HTR-8/SVneo (cell line): Measurements from ENCODE around the gene DHX15.
A peak's percentile ranks its signal among the peaks of the same experiment; 100 is the strongest.

Experiments used
- DNase-seq: peaks from one replicate; pipeline ENCODE4 v3.0.0; 2011; ENCODE audit warnings: low spot score, mixed read lengths; ENCODE audit not compliant: insufficient read length
- FAIRE-seq: peaks from 2 replicates; lab custom pipeline; 2011; peaks lifted over from hg19 to GRCh38; lab: Jason Lieb, UNC

Gene DHX15

DNA sequence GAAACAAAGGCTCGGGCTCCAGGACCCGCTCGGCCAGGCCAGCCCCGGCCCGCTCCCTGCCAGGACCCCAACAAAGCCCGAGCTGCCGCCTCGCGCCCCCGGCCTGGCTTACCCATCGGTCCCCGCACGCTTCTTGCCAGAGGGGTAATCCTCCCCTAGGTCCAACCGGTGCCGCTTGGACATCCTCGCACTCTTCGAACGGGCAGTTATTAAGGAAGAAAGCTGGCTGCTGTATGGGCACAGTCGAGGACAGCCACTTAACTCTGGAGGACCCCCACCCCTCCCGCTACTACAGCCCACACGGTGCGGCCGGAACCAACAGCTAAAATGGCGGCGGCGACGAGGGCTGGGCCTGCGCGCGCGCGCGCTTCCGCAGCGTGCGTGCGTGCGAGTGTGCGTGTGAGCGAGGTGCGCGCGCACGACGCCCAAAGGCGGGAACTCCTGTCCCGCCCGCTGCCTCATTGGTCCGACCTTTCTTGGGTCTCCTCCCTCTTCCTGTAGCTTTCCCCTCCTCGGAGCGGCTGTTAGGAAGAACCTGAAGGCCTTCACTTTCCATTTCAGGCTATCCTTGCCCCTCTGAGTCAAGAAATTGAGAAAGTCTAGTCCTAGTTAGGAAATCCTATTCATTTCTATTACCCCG, at the start of gene DHX15:
DHX15 (minus strand) TSS at position 344 of the 640 bp plus-strand sequence; CDS start at position 183, 161 bp downstream.
- peak; percentile 98 for FAIRE-seq
- DNase-seq, result peak; percentile 90

DNA sequence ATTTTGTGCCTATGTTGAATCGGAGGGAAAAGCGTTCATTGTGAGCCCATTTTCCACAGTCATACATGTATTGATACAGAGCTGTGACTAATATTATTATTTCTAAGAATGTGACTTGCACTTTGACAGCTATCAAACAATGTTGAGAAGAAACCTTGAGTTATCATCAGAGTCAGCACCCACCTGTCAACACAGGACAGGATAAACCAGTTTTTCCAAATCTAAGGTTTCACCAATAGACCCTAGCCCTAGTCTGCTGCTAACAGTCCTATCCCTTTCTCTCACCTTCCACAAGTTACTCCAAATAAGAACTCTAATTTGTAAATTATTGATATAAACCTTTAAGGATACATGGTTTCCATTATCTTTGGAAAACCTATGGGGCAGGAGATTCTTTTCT, 47.7 kb upstream of the DHX15 start:
- FAIRE-seq, result no peak

DNA sequence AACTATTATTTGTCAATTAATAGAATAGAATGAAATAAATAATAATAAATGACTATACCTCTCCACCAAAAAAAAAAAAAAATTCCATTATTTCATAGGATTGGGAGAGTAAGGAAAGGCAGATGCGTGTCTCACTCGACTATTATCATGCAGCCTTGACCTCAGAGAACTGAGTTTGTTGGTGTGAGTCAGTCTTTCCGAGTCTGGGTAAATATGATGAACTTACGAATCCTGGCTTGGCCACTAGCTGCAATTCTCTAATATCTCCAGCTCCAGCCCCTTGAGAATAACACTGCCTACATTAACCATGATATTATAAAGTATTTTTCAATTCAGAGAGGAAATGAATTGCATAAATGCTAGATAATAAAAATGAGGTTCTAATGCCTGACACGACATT, 46.6 kb upstream of the DHX15 start:
- FAIRE-seq (no peak), DNase-seq (no peak)

More for the DNA sequence above, 47.7 kb upstream of the DHX15 start:
- no peak for DNase-seq

DNA sequence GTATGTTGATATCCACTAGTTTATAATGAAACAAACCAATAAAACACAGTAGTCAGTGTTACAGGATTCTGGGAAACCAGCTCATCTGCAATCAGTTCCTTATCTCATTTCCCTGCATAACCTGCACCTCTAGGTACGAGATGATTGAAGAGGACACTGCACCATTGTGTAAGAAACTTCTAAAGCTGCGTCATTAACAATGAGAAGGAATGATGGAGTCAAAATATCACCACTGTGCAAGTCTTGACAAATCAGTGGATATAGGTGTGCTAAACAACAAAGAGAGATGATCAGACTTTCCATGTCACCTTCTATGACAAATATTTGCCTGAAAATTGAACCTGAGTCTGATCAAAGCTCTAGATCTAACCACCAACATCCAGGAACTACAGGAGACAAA, 40.7 kb upstream of the DHX15 start:
- FAIRE-seq (no peak), DNase-seq (no peak)

DNA sequence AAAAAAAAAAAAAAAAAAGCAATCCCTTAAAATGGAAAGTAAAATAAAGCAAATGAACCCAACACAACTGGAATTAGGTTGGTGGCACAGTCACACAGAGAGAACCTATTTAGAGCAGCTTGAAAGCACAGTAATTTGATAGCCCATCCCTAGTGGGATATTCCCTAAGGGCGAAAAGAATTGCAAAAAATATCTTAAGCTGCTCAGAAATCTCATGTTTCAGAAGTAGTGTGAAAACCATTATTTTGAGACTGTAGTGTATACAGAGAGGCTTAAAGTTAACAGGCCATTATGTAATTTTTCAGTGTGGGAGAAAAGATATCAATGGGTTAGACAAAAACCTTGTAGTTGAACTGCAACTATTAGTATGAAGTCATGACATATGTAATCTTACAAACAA, 40.0 kb upstream of the DHX15 start:
- no peak for FAIRE-seq

DNA sequence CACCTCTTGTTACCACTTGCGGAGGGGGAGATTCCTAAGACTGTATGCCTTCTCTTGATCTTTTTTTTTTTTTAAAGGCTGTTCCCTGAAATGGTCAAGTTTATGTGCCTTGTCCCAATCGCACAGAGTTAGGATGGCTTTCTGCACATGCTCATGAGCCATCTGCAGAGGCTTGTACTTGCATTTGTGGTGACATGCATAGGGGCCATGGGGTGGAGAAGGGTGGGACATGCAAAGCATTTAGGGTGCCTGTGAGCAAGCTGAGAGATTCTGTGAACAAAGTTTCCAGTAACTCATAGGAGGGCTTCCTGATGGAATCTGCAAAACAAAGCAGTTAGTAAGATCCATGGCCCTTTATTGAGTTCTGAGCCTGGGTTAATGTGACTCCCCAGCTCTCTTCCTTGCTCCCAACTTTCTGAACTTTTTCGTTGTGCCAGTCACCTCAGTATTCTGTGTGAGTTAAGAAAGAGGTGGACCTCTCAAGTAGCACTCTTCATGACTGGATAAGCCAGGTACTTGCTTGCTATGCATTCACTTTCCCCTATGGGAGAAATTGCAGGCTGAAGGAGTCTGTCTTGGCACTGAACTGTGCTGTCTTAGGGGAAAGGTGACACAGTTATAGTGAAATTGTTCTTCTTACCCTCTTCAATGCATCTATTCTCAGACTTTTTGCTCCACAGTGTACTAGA, 37.9 kb upstream of the DHX15 start:
- FAIRE-seq (no peak), DNase-seq (no peak)

More for the DNA sequence above, 40.0 kb upstream of the DHX15 start:
- no peak for DNase-seq

DNA sequence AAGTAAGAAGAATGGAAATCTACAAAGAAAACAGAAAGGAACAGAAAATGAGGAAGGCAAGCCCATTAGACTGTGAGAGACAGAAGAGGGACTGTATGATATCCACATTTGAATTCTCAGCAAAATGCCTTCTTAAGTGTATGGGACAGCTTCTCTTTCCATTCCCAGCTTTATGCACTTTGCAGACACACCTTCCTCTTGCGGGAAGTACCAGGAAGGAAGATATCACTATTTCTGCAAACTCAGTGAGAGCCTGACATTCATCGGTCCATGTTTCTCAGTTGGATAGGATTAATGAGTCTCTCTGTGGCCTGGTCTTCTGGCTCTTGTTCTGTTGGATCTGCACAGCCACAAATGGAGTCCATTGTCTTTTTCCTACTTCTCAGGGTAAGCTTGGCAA, 31.6 kb upstream of the DHX15 start:
- no peak for DNase-seq
- FAIRE-seq, result no peak

DNA sequence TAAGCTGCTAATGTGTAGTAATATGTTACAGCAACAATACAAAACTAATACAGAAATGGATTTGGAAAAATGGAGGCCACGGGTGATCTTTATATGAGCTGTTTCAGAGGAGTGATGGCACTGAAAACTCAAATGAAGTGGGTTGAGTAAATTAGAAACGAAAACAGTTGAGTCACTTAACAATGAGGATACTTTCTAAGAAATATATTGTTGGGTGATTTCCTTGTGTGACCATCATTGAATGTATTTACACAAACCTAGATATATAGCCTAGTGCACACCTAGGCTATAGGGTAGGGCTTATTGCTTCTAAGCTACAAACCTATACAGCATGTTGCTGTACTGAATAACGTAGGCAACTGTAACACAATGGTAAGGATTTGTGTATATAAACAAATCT, 30.5 kb upstream of the DHX15 start:
- DNase-seq, result no peak
- no peak for FAIRE-seq

DNA sequence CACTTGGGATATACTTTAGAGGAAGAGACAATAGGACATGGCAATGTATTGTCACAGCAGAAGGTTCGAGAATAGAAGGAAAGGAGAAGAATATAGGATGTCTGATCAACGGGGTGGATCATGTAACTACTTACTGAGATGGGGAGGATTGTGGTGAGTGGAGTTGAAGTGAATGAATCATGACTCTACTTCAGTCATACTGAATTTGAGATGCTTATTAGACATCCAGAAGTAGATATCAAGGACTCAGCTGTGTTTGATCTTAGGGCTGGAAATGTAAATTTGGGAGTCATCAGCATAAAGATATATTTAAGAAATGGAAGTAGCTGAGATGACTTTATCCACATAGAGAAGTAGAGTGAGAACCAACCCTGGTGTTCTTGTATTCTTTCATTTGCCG, 29.1 kb upstream of the DHX15 start:
- no peak for FAIRE-seq

DNA sequence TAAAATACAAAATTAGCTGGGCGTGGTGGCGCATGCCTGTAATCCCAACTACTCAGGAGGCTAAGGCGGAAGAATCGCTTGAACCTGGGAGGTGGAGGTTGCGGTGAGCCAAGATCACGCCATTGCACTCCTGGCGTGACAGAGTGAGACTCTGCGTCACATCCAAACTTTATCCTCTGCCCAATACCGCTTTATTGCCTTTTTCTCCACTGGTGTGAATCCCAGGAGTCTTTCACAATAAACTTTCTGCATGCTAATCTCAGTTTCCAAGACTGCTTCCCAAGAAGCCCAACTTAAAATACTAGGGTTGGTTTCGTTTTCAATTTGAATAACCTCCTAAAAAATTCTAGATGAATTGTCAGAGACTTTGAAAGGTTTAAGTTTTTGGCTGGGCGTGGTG, 27.2 kb upstream of the DHX15 start:
- FAIRE-seq (no peak), DNase-seq (no peak)

More for the DNA sequence above, 29.1 kb upstream of the DHX15 start:
- no peak for DNase-seq

DNA sequence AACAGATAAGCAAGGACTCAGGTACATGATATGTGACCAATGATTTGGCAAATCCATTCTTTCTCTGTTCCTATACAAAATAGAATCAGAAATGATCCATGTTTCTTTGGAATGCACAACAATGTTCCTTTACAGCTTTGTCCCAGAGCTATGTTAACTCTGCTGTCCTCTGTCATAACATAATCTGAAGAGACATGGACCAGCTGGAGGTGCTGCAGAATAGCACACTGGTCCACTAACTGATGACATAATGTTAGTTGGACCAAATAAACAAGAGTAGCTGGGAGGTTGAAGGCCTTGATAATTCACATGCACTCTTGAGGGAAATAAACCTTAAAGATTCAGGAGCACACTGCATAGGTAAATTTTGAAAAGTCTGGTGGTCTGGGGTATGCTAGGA, 23.0 kb upstream of the DHX15 start:
- FAIRE-seq, result no peak
- no peak for DNase-seq

DNA sequence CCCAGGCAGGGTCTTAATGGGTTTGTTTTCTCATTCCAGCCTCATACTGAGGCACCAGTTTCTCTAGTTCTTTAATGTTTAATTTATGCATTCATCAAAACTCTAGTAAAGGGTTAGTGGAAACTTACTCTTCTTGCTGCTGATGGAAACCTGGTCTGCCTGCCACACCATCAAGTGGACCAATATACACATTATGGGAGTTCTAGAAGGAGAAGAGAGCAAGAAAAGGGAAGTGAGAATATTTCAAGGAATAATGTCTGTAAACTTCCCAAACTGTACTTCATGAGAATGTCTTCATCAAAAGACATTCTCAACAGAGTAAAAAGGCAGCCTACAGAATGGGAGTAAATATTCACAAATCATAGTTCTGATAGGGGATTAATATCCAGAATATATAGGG, 20.9 kb upstream of the DHX15 start:
- FAIRE-seq, result no peak
- no peak for DNase-seq

DNA sequence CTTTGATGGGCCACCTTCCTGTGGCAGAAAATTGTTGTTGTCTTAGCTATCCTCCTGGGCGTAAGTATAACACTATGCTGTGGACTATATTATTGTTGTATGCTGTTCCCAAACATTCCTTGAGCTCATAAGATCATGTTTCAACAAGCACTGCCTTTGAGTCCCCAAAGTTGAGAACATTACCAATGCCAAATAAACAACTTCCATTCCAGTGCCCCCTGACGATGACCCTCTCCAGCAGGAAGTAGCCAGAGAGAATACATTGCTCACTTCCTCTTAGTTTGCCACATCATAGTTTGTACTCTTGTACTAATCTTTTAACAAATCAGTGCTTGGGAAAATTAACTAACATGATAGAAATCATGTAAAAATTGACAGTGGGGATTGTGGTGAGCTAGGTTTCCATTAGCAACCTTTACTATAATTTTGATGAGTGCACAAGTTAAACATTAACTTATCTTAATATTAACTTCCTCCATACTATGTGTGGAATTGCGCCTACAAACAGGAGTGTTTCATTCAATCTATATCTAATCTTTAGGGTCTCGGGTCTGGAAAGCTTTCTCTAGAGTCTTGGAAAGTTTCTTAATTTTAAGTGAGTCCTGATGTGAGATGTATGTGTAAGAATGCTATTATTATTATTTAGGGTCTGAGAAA, 20.3 kb upstream of the DHX15 start:
- FAIRE-seq (no peak), DNase-seq (no peak)

DNA sequence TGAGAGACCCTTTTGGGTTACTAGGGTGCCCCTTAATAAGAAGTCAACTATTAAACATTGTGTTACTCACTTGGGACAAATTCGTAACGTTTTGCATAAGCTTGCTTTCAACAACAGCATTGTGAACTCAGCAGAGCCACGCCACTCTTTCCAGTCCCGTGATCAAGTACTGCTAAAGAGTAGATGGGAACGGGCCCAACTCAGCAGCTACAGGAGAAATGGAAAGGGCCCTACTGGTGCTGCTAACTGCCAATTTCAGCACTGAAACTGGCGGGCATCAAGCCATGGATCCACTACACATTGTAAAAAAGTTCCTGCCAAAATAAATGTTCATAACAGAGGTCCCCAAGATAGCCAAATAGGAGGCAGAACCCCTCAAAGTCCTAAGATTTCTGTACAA, 19.0 kb upstream of the DHX15 start:
- no peak for FAIRE-seq
- no peak for DNase-seq

DNA sequence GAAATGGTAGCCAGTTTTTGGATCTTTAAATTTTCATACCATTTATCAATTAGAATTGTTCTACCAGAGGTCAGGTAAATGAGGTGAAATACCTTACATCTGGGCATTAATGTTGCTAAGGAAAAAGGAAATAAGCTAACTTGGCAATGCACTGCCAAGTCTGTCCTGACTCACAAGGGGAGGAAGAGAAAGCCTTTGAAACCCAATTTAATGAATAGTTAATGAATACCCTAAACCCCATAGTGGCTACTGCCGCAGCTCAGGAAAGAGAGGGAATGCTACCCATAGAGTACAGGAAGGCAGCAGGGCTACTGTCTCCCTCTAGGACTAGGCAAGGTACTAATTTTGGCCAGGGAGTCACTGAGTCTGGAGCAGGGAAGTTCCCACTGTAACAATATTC, 16.8 kb upstream of the DHX15 start:
- DNase-seq, result no peak
- no peak for FAIRE-seq

DNA sequence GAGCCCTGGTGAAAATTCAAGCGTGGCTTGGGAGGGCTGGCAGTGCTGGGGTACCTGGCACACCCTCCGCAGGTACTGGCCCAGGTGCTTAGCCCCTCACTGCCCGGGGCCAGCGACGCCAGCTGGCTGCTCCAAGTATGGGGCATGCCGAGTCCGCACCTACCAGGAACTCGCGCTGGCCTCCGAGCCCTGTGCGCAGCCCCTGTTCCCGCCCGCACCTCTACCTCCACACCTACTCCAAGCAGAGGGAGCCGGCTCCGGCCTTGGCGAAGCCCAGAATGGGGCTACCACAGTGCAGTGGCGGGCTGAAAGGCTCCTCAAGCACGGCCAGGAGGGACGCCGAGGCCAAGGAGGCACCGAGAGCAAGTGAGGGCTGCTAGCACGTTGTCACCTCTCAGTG, 14.9 kb upstream of the DHX15 start:
- FAIRE-seq (no peak), DNase-seq (no peak)

DNA sequence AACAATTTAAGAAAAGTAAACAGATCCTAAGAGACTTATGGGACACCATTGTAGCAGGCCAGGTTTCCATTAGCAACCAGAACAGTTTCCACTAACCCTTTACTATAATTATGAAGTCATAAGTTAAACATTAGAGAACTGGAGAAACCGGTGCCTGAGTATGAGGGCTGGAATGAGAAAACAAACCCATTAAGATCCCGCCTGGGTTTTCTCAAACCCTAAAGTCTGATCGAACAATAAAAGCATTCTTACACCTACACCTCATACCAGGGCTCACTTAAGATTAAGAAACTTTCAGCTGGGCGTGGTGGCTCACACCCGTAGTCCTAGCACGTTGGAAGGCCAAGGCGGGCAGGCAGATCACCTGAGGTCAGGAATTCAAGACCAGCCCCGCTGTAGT, 13.7 kb upstream of the DHX15 start:
- DNase-seq, result no peak

DNA sequence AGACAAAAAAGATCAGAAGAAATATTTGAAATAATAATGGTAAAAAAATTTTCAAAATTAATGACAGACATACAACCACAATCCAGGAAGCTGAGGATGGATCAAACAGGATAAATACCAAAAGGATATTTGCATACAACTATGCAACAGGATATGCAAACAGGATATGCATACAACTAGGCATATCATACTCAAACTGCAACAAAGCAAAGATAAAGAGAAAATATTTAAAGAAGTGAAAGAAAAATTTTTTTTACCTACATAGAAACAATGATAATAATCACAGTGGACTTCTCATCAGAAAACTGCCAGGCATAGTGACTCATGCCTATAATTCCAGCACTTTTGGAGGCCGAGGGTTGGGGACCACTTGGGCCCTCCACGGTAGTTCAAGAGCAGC, 11.3 kb upstream of the DHX15 start:
- DNase-seq, result no peak
- FAIRE-seq, result no peak

More for the DNA sequence above, 13.7 kb upstream of the DHX15 start:
- no peak for FAIRE-seq

DNA sequence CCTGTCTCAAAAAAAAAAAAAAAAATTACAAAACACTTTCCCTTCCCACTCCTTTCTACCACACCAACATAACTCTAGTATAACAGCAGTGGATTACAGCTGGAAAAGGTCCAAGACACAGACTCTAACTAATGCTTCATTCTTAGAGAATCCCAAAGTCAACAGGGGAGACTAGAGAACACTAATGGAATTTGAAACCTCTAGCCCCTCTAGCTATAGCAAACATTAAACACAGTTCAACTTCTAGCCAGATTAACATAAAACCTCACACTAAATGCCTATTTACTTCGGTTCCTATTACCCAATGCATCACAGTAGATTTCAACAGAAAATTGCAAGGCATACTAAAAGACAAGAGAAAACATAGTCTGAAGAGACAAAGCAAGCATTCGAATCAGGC, 10.5 kb upstream of the DHX15 start:
- peak; percentile 40 for DNase-seq
- no peak for FAIRE-seq

DNA sequence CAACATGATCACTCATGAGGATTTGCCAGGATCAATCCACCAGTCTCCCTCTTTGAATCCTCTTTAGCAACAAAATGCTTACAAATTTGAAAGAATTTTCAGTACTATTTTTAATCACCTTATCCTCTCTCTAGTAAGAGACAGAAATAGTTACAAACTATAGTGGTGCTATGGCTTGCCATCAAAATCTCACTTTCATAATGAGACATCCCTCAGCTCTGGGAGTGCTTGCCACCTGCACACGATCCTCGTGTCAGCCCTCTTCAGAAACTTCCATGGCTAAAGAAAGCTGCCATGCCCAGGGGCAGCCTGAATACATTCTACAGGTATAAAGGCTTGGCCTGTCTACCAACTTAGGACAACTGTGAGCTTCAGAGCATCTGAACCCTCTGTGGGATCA, 5.1 kb upstream of the DHX15 start:
- FAIRE-seq, result no peak
- no peak for DNase-seq

DNA sequence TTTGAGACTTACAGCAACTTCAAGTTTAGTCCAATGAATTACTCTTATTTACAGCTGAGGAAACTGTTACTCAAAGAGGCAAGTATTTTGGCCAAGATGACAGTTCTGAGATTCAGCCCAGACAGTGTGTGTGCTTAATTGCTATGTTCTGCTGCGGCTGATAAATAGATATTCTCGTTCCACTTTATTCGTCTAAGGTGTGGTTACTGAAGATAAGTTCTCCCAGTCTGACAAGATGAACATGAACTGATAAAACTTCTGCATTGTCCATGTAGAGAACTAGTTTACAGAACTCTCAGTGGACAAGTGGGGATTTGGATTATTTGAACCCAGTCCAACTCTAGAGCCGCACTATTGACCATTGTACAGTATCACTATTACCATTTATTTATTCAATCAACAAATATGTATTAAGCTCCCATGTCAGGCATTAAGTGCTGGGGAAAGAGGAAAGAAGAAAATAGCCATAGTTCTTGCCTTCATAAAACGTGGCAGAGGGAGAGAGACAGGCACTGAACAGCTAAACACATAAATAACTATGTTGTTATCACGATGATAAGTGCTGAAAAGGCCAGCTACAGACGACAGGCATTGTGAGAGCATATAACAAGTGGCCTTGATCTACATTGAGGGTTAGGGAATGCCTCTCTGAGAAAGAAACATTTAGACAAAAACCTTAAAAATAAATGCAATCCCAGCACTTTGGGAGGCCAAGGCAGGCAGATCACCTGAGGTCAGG, 4.0 kb upstream of the DHX15 start:
- DNase-seq (no peak), FAIRE-seq (no peak)
